Memory B cell (primary cell): Measurements from ENCODE around the gene FOXP1.

Source experiments
- ATAC-seq: fragments of 150-1000 bp; cut with Tn5 transposase; 2 replicates; pipeline ENCODE4 v1.10.0; 2021; ENCODE audit warnings: low read depth, mild to moderate bottlenecking, moderate library complexity
- DNase-seq, 2 donors: peaks; one replicate each; pipeline ENCODE4 v3.0.0; 2022; ENCODE audit warnings: low spot score in 2 of 2
- H3K27ac Mint-ChIP-seq: one replicate; pipeline ENCODE4 v1.8.0; 2022; ENCODE audit warnings: mild to moderate bottlenecking, moderate library complexity, mixed read lengths
- H3K27me3 Mint-ChIP-seq: one replicate; pipeline ENCODE4 v1.8.0; 2022; ENCODE audit warnings: mixed read lengths
- H3K36me3 Mint-ChIP-seq: one replicate; pipeline ENCODE4 v1.8.0; 2022; ENCODE audit warnings: mild to moderate bottlenecking, mixed read lengths
- H3K4me1 Mint-ChIP-seq: one replicate; pipeline ENCODE4 v1.8.0; 2022; ENCODE audit warnings: mixed read lengths
- H3K4me3 Mint-ChIP-seq: one replicate; pipeline ENCODE4 v1.8.0; 2022; ENCODE audit warnings: mild to moderate bottlenecking, moderate library complexity, mixed read lengths
- H3K9me3 Mint-ChIP-seq: one replicate; pipeline ENCODE4 v1.8.0; 2022; ENCODE audit warnings: mixed read lengths

Gene FOXP1

GRCh38 chr3:71310359-71310979 is 273.1 kb downstream of the FOXP1 start:
- Mint-ChIP-seq H3K9me3 (no peaks in the 10 kb centered on the region), H3K27ac (peak overlapping the region; percentile 20), H3K4me3 (no peak overlapping the region), H3K27me3 (no peaks in the 10 kb centered on the region), H3K4me1 (peaks cover 18% of the 10 kb centered on the region), H3K36me3 (peaks cover 6% of the 10 kb centered on the region)
- DNase-seq: no peak
- peak; percentile 31 for ATAC-seq

GRCh38 chr3:71309886-71310285 is 273.6 kb downstream of the FOXP1 start:
- ATAC-seq (no peak), DNase-seq (no peak)
- peaks cover 21% of the 10 kb centered on the region for H3K4me1 Mint-ChIP-seq
- H3K27ac Mint-ChIP-seq: no peak overlapping the region
- H3K4me3 Mint-ChIP-seq: no peak overlapping the region
- H3K27me3 Mint-ChIP-seq: no peaks in the 10 kb centered on the region
- H3K9me3 Mint-ChIP-seq: no peaks in the 10 kb centered on the region
- peaks cover 6% of the 10 kb centered on the region for H3K36me3 Mint-ChIP-seq

GRCh38 chr3:71309342-71309741 is 274.2 kb downstream of the FOXP1 start:
- Mint-ChIP-seq H3K9me3 (no peaks in the 10 kb centered on the region), H3K36me3 (peaks cover 6% of the 10 kb centered on the region), H3K27ac (no peak overlapping the region), H3K4me1 (peaks cover 22% of the 10 kb centered on the region), H3K27me3 (no peaks in the 10 kb centered on the region), H3K4me3 (no peak overlapping the region)
- no peak for DNase-seq
- ATAC-seq: no peak

GRCh38 chr3:71308836-71309235 is 274.7 kb downstream of the FOXP1 start:
- Mint-ChIP-seq H3K36me3 (peaks cover 6% of the 10 kb centered on the region), H3K27ac (no peak overlapping the region), H3K4me1 (peaks cover 26% of the 10 kb centered on the region), H3K9me3 (no peaks in the 10 kb centered on the region), H3K4me3 (no peak overlapping the region), H3K27me3 (no peaks in the 10 kb centered on the region)
- DNase-seq (no peak), ATAC-seq (no peak)

GRCh38 chr3:71307991-71308697 is 275.4 kb downstream of the FOXP1 start:
- no peak overlapping the region for H3K4me3 Mint-ChIP-seq
- H3K4me1 Mint-ChIP-seq: peaks cover 27% of the 10 kb centered on the region
- DNase-seq: no peak

GRCh38 chr3:71305231-71306206 is 278.0 kb downstream of the FOXP1 start:
- peak overlapping the region; percentile 92 for H3K27ac Mint-ChIP-seq
- H3K4me3 Mint-ChIP-seq: peak overlapping the region; percentile 92
- peaks cover 2% of the 10 kb centered on the region for H3K36me3 Mint-ChIP-seq
- H3K9me3 Mint-ChIP-seq: no peaks in the 10 kb centered on the region
- H3K27me3 Mint-ChIP-seq: no peaks in the 10 kb centered on the region
- DNase-seq (no peak), ATAC-seq (peak; percentile 55)
- peaks cover 38% of the 10 kb centered on the region for H3K4me1 Mint-ChIP-seq

More at GRCh38 chr3:71307991-71308697, 275.4 kb downstream of the FOXP1 start:
- Mint-ChIP-seq H3K36me3 (peaks cover 6% of the 10 kb centered on the region), H3K27me3 (no peaks in the 10 kb centered on the region), H3K27ac (peak overlapping the region; percentile 24), H3K9me3 (no peaks in the 10 kb centered on the region)
- no peak for ATAC-seq

- H3K4me3 Mint-ChIP-seq: peak overlapping the region; percentile 92
- no peaks in the 10 kb centered on the region for H3K27me3 Mint-ChIP-seq
- H3K36me3 Mint-ChIP-seq: peaks cover 2% of the 10 kb centered on the region
- ATAC-seq (peak; percentile 47), DNase-seq (no peak)
- H3K9me3 Mint-ChIP-seq: no peaks in the 10 kb centered on the region
- H3K4me1 Mint-ChIP-seq: peaks cover 35% of the 10 kb centered on the region
- H3K27ac Mint-ChIP-seq: peak overlapping the region; percentile 92
Measured at GRCh38 chr3:71304684-71305083, 278.8 kb downstream of the FOXP1 start.

GRCh38 chr3:71304247-71304646 is 279.3 kb downstream of the FOXP1 start:
- no peaks in the 10 kb centered on the region for H3K27me3 Mint-ChIP-seq
- peaks cover 2% of the 10 kb centered on the region for H3K36me3 Mint-ChIP-seq
- H3K4me1 Mint-ChIP-seq: peaks cover 33% of the 10 kb centered on the region
- peak overlapping the region; percentile 92 for H3K4me3 Mint-ChIP-seq
- H3K9me3 Mint-ChIP-seq: no peaks in the 10 kb centered on the region
- ATAC-seq (no peak), DNase-seq (no peak)
- H3K27ac Mint-ChIP-seq: peak overlapping the region; percentile 92

GRCh38 chr3:71303627-71304200 is 279.8 kb downstream of the FOXP1 start:
- Mint-ChIP-seq H3K27me3 (no peaks in the 10 kb centered on the region), H3K4me1 (peaks cover 33% of the 10 kb centered on the region), H3K27ac (peak overlapping the region; percentile 92), H3K9me3 (no peaks in the 10 kb centered on the region), H3K4me3 (peak overlapping the region; percentile 92), H3K36me3 (peaks cover 2% of the 10 kb centered on the region)
- DNase-seq (no peak), ATAC-seq (no peak)

- H3K36me3 Mint-ChIP-seq: peaks cover 3% of the 10 kb centered on the region
- H3K27me3 Mint-ChIP-seq: no peaks in the 10 kb centered on the region
- no peaks in the 10 kb centered on the region for H3K9me3 Mint-ChIP-seq
- H3K27ac Mint-ChIP-seq: peak overlapping the region; percentile 68
- no peak for DNase-seq
- H3K4me1 Mint-ChIP-seq: peaks cover 33% of the 10 kb centered on the region
- H3K4me3 Mint-ChIP-seq: peak overlapping the region; percentile 32
- no peak for ATAC-seq
Measured at GRCh38 chr3:71302604-71303003, 280.9 kb downstream of the FOXP1 start.

- Mint-ChIP-seq H3K4me1 (peaks cover 33% of the 10 kb centered on the region), H3K9me3 (no peaks in the 10 kb centered on the region), H3K27me3 (no peaks in the 10 kb centered on the region), H3K36me3 (peaks cover 7% of the 10 kb centered on the region), H3K27ac (peak overlapping the region; percentile 20), H3K4me3 (peak overlapping the region; percentile 29)
- ATAC-seq (no peak), DNase-seq (no peak)
Measured at GRCh38 chr3:71300951-71301393, 282.6 kb downstream of the FOXP1 start.

- Mint-ChIP-seq H3K4me1 (peaks cover 27% of the 10 kb centered on the region), H3K9me3 (no peaks in the 10 kb centered on the region), H3K4me3 (no peak overlapping the region), H3K36me3 (peaks cover 11% of the 10 kb centered on the region), H3K27ac (no peak overlapping the region), H3K27me3 (peaks cover 1% of the 10 kb centered on the region)
- DNase-seq: no peak
- ATAC-seq: no peak
Measured at GRCh38 chr3:71299160-71299559, 284.4 kb downstream of the FOXP1 start.

GRCh38 chr3:71294919-71295318 is 288.6 kb downstream of the FOXP1 start:
- DNase-seq: no peak
- no peak overlapping the region for H3K4me3 Mint-ChIP-seq
- H3K4me1 Mint-ChIP-seq: peaks cover 14% of the 10 kb centered on the region
- H3K27me3 Mint-ChIP-seq: peaks cover 1% of the 10 kb centered on the region
- H3K27ac Mint-ChIP-seq: no peak overlapping the region
- no peaks in the 10 kb centered on the region for H3K9me3 Mint-ChIP-seq
- ATAC-seq: no peak
- H3K36me3 Mint-ChIP-seq: peaks cover 16% of the 10 kb centered on the region
